Measurements from ENCODE around the gene INO80D.
A peak's percentile ranks its signal among the peaks of the same experiment; 100 is the strongest.
"Not testable (repeated sequence)": the region's sequence is repeated elsewhere in the genome, so short reads cannot be mapped to it uniquely, and the experiment has no call there.

Gene INO80D, protein sequence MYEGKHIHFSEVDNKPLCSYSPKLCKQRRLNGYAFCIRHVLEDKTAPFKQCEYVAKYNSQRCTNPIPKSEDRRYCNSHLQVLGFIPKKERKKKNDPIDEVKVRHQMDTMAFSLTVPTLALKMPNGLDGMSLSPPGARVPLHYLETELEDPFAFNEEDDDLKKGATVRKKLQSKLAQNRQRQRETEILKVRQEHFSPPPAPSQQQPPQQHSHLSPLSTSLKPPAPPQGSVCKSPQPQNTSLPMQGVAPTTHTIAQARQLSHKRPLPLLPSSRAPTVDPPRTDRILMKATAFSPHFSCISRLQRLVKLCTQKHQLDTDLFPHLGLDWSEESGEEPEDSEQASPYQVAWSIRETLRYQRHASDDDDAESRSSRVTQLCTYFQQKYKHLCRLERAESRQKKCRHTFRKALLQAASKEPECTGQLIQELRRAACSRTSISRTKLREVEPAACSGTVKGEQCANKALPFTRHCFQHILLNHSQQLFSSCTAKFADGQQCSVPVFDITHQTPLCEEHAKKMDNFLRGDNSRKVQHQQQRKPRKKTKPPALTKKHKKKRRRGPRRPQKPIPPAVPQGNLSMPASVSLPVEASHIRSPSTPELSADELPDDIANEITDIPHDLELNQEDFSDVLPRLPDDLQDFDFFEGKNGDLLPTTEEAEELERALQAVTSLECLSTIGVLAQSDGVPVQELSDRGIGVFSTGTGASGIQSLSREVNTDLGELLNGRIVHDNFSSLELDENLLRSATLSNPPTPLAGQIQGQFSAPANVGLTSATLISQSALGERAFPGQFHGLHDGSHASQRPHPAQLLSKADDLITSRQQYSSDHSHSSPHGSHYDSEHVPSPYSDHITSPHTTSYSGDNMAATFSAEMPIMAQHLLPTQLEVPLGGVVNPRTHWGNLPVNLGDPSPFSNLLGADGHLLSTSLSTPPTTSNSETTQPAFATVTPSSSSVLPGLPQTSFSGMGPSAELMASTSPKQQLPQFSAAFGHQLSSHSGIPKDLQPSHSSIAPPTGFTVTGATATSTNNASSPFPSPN

DNA sequence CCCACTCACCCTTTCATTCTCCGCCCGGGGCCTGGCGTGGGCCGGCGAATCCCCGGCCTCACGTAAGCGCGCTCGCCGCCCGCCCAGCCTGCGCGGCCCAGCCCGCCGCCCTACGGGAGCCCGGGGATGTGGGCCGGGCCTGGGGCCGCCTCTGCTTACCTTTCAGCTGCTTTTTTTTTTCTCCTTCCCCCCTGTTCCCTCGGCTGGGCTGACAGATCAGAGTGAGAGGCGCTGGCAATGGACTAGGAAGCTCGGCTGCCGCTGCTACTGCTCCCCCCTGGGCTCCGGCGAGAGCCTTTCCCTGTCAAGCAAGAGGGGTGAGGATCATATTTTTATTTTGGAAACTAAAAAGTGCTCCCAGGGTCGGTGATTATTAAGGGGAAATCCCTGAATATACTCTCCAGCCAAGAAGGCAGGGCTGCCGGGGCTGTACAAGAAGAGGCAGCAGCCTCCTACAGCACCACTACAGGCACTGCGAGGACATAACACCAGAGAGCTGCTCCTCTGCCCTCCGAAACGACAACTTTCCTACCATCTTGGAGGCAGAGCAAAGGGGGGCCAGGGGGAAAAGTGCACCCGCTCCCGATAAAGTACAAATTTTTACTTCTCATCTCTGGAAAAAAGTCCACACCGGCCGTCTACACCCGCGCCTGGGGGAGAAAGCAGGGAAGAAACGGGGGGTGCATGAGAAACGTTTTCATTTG lies at the start of gene INO80D:
INO80D (minus strand) TSS at position 433 of the 704 bp plus-strand sequence. CDS start 23,158 bp downstream, outside the sequence.
- DNase-seq: peak; percentile 87

GRCh38 chr2:206127656-206128055 lies 41.7 kb upstream of the INO80D start:
- DNase-seq: no peak

- DNase-seq: no peak
These were observed 39.9 kb upstream of the INO80D start for GRCh38 chr2:206125901-206126300.

DNA sequence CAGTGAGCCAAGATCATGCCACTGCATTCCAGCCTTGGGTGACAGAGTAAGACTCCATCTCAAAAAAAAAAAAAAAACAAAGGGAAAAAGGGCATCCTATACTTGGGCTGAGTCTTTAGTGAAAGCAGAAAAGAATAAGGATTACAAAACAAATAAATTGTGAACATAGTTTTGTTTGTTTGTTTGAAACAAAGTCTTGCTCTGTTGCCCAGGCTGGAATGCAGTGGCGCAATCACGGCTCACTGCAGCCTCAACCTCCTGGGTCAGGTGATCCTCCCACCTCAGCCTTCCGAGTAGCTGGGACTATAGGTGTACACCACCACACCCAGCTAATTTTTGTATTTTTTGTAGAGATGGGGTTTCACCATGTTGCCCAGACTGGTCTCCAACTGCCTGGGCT lies 36.6 kb upstream of the INO80D start:
- DNase-seq: not testable (repeated sequence)

GRCh38 chr2:206116278-206116677 lies 30.3 kb upstream of the INO80D start:
- no peak for DNase-seq

DNA sequence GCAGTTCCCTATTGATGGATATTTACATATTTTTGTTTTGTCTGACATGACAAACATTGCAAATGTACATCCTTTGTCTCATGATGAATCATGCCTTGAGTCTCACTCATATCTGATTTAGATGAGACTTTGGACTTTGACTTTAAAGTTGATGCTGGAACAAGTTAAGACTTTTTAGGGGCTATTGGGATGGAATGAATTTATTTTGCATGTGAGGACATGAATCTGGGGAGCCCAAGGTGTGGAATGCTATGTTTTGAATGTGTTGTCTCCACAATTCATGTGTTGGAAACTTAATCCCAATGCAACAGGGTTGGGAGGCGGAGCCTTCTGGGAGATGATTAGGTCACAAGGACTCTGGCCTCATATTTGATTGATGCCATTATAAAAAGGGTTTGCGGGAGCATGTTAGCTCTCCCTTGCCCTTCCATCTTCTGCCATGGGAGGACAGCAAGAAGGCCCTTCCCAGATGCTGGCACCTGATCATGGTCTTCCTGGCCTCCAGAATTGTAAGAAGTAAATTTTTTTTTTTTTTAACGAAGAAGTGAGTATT lies 29.1 kb upstream of the INO80D start:
- no peak for DNase-seq

DNA sequence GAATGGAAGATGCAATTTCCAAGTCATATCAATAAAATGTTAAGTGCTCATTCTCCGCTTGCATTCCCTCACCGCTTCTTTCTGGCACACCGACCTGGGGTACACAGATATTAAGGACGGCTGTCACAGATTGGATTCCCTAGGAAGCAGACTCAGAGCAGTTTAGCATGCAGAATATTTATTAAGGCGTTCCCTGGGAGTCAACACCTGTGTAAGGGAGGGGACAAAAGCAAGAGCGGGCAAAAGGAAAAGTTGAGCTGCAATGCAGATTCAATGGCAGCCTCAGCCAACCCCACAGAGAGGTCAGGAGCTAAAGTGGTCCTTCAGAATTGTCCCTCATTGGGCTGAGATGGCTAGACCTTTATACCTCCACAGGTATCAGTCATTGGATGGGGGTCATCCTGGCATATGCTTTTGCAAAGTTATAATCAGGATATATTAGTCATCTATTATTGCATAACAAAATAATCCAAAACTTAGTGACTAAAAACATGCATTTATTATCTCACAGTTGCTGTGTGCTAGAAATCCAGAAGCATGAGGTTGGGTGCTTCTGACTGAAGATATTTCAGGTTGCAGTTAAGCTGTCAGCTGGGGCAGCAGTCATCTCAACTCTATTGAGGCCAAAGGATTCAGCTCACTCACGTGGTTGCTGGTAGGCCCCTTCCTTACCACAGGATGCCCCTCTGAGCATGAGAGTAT lies 27.0 kb upstream of the INO80D start:
- DNase-seq: peak; percentile 3

DNA sequence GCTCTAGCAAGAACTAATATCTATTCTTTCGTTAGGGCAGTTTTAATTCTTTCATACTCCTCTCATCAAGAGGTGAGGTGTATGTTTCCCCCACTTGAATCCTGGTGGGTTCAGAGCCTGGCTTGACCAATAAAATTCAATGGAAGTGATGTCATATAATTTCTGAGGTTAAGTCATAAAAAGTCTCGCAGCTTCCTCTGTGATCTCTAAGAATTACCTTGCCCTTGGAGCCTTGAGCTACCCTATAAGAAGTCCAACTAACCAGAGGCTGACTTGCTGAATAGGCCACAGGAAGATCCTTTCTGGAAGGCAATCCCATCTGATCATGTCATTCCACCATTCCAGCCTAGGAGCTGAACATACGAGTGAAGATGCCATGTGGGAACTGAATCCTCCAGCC lies 26.1 kb upstream of the INO80D start:
- peak; percentile 7 for DNase-seq

- no peak for DNase-seq
These were observed 22.7 kb upstream of the INO80D start for GRCh38 chr2:206108713-206109112.

GRCh38 chr2:206105541-206105940 lies 19.6 kb upstream of the INO80D start:
- DNase-seq: no peak

GRCh38 chr2:206105038-206105437 lies 19.1 kb upstream of the INO80D start:
- no peak for DNase-seq

DNA sequence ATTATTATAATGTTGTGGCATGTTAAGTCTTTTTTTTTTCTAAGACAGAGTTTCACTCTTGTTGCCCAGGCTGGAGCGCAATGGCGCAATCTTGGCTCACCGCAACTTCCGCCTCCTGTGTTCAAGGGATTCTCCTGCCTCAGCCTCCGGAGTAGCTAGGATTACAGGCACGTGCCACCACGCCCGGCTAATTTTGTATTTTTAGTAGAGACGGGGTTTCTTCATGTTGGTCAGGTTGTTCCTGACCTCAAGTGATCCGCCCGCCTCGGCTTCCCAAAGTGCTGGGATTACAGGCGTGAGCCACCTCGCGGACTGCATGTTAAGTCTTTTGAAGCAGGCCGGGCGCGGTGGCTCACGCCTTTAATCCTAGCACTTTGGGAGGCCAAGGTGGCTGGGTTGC lies 12.9 kb upstream of the INO80D start:
- DNase-seq: not testable (repeated sequence)

DNA sequence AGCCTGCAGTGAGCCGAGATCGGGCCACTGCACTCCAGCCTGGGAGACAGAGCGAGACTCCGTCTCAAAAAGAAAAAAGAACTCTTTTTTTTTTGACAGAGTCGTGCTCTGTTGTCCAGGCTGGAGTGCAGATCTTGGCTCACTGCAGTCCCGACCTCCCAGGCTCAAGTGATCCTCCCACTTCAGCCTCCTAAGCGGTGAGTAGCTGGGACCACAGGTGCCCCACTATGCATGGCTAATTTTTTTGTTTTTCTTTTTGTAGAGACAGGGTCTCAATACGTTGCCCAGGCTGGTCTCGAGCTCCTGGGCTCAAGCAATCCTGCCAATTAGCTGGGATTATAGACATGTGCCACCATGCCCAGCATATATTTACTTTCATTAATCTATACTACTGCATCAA lies 12.5 kb upstream of the INO80D start:
- DNase-seq: no peak

GRCh38 chr2:206096876-206097275 lies 10.9 kb upstream of the INO80D start:
- DNase-seq: no peak

DNA sequence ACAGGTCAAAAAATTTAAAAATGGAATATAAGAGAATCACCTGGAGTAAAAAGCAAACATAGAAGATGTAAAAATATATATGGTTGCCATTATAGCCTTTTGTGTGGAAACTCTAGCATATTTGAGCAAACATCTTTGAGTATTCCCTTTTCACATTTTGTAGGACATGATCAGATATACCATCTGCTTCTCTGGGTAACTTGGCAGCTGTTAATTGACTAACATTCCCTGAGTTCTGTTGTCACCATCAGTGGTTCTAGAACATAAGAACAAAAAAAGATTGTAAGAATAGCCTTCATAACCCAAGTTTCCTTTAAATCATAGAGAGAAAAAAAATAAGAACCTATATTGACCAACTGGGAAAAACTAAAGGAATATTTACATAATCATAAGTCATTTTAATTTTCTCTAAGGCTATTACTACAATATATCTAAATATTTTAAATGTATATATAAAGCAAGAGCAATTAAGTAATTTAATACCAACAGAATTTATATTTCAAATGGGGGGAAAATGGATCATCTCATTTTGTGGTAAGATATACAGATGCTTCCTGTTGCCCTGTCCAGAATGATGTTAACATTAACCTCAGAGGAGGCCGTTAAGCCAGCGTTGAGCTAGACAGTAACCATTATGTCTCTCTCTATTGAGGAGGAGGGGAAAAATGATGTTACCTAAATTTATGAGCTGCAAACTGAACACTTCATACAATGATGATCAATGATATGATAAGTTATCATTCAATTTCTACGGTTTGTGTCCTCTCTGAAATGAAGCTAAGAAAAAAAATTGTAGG lies 9.8 kb upstream of the INO80D start:
- no peak for DNase-seq

GRCh38 chr2:206092297-206092696 lies 6.3 kb upstream of the INO80D start:
- no peak for DNase-seq

DNA sequence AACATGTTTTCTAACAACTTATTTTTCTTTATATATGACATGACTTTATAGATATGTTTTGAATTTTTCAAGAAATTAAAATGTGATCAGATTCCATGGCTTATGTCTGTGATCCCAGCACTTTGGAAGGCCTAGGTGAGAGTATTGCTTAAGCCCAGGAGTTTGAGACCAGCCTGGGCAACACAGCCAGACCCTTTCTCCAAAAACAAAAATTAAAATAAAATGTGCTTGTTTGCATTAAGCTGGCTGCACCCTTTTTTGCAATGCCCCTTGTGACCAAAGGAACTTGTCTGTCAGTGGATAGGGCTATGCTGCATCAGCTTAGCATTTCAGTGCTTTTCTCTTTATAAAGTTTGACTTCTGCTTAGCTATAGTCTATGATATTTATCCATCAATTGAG lies 2.3 kb upstream of the INO80D start:
- DNase-seq: no peak

- DNase-seq: peak; percentile 21
These were observed 859 bp upstream of the INO80D start for GRCh38 chr2:206086716-206087350.

GRCh38 chr2:206084870-206085741 lies 868 bp downstream of the INO80D start:
- DNase-seq: peak; percentile 30

All from fibroblast of skin of right biceps (primary cell).